HCT116 (cell line): ENCODE data around the gene BOD1. TPM values are rescaled to one million over a fixed set of nuclear protein-coding genes. Genes with fewer than 3 reads are reported as not detected.

Experiments used
- ATAC-seq: fragments of 200-7000 bp; cut with Tn5 transposase; 2 replicates; pipeline ENCODE4 v1.9.1; 2020; ENCODE audit warnings: mild to moderate bottlenecking, moderate library complexity
- BruUV-seq: library from RNA; stranded (reverse); fragments of 400-500 nt; replicated peaks from 2 replicates; lab custom pipeline; 2021; lab: Mats Ljungman, UMichigan
- CTCF ChIA-PET: fragments of 300-600 bp; sonication (Branson Sonifier 250); formaldehyde crosslinking; loops from one replicate; lab custom pipeline; 2021; ENCODE audit warnings: antibody characterized with exemption; lab: Charles Lee
- POLR2A ChIA-PET: fragments of 300-600, 350-600 bp; sonication (Branson Sonifier 250); formaldehyde crosslinking; loops from one replicate; lab custom pipeline; 2021; ENCODE audit warnings: antibody characterized with exemption; lab: Charles Lee
- RAD21 ChIA-PET, 2 experiments: fragments of 300-600 bp; sonication (Branson Sonifier 250); formaldehyde crosslinking; loops; one replicate each; lab custom pipeline; 2023; ENCODE audit warnings: low total read pairs in 2 of 2; ENCODE audit not compliant: uncharacterized antibody in 2 of 2, unreplicated experiment in 2 of 2, low non-redundant PET in 1 of 2; lab: Charles Lee
- DNase-seq: peaks from one replicate; pipeline ENCODE4 v3.0.0-alpha.2; 2010; ENCODE audit warnings: low read depth, low spot score
- H2AFZ ChIP-seq: fragments of 200-600 bp; shearing (Covaris generic), sonication (generic); 2 replicates; pipeline ENCODE4 v1.6.1; 2017; ENCODE audit warnings: low read depth, mixed run types, mixed read lengths, antibody characterized with exemption, low read length; ENCODE audit not compliant: poor library complexity, severe bottlenecking
- H3K27ac ChIP-seq: 2 replicates; pipeline ENCODE4 v1.5.1; 2012; ENCODE audit warnings: low read depth, low read length
- H3K27me3 ChIP-seq: fragments of 200-600 bp; sonication (generic); 2 replicates; pipeline ENCODE4 v1.6.1; 2016; ENCODE audit warnings: mixed run types, low read length, mixed read lengths; ENCODE audit not compliant: insufficient read depth
- H3K36me3 ChIP-seq, 2 experiments: fragments of 200-500 bp in 1 of 2; fragments of 200-600 bp in 1 of 2; sonication (Bioruptor generic) in 1 of 2; sonication (generic) in 1 of 2; 2 replicates each; pipeline versions ENCODE4 v1.5.1 to v1.6.1; 2014 to 2016; ENCODE audit warnings: low read length in 2 of 2, inconsistent platforms in 1 of 2, mixed read lengths in 1 of 2, mixed run types in 1 of 2; ENCODE audit not compliant: insufficient read depth in 2 of 2, control insufficient read depth in 1 of 2
- H3K4me1 ChIP-seq, 2 experiments: fragments of 200-600 bp in 1 of 2; sonication (generic) in 1 of 2; 2 replicates each; pipeline versions ENCODE4 v1.5.1 to v1.6.1; 2012 to 2017; ENCODE audit warnings: low read length in 2 of 2, inconsistent platforms in 1 of 2, mild to moderate bottlenecking in 1 of 2, mixed read lengths in 1 of 2, mixed run types in 1 of 2, moderate library complexity in 1 of 2; ENCODE audit not compliant: insufficient read depth in 2 of 2, control insufficient read depth in 1 of 2
- H3K4me2 ChIP-seq: fragments of 200-600 bp; sonication (generic); 2 replicates; pipeline ENCODE4 v1.6.1; 2017; ENCODE audit warnings: mixed run types, low read length, mixed read lengths
- H3K4me3 ChIP-seq, 2 experiments: fragments of 200-600 bp in 1 of 2; sonication (generic) in 1 of 2; replicated peaks in 1 of 2; 2 replicates each; pipeline ENCODE4 v1.5.1; 2011 to 2016; ENCODE audit warnings: low read length in 2 of 2, control low read depth in 1 of 2, low read depth in 1 of 2, mild to moderate bottlenecking in 1 of 2, mixed read lengths in 1 of 2, mixed run types in 1 of 2
- H3K79me2 ChIP-seq: fragments of 200-600 bp; sonication (generic); 2 replicates; pipeline ENCODE4 v1.6.1; 2017; ENCODE audit warnings: mild to moderate bottlenecking, mixed run types, low read length, moderate library complexity, mixed read lengths; ENCODE audit not compliant: insufficient read depth
- H3K9ac ChIP-seq: fragments of 200-600 bp; sonication (generic); 2 replicates; pipeline ENCODE4 v1.6.1; 2016; ENCODE audit warnings: low read length, mixed read lengths
- H3K9me2 ChIP-seq: fragments of 200-600 bp; sonication (generic), shearing (Covaris generic); 2 replicates; pipeline ENCODE4 v1.6.1; 2017; ENCODE audit warnings: mixed run types, mild to moderate bottlenecking, moderate library complexity; ENCODE audit not compliant: insufficient read depth
- H3K9me3 ChIP-seq, 2 experiments: fragments of 200-500 bp in 1 of 2; fragments of 200-600 bp in 1 of 2; sonication (Bioruptor generic) in 1 of 2; sonication (generic) in 1 of 2; 2 replicates each; pipeline ENCODE4 v1.6.1; 2014 to 2017; ENCODE audit warnings: low read length in 2 of 2, mixed read lengths in 2 of 2, inconsistent platforms in 1 of 2, low read depth in 1 of 2, mild to moderate bottlenecking in 1 of 2, mixed run types in 1 of 2, moderate library complexity in 1 of 2; ENCODE audit not compliant: control insufficient read depth in 1 of 2, insufficient read depth in 1 of 2
- H4K20me1 ChIP-seq: fragments of 200-600 bp; sonication (generic), shearing (Covaris generic); 2 replicates; pipeline ENCODE4 v1.6.1; 2017; ENCODE audit warnings: mixed run types, mild to moderate bottlenecking, moderate library complexity; ENCODE audit not compliant: insufficient read depth
- CBX3 ChIP-seq: IDR thresholded peaks from 2 replicates; pipeline ENCODE4 v1.6.1; 2012; ENCODE audit warnings: low read depth
- CEBPB ChIP-seq: IDR thresholded peaks from 2 replicates; pipeline ENCODE4 v1.6.1; 2012; ENCODE audit warnings: low read depth
- EGR1 ChIP-seq: IDR thresholded peaks from 2 replicates; pipeline ENCODE4 v1.6.1; 2012; ENCODE audit warnings: low read depth
- ELF1 ChIP-seq: IDR thresholded peaks from 2 replicates; pipeline ENCODE4 v1.6.1; 2012; ENCODE audit warnings: low read depth, borderline replicate concordance
- EZH2 ChIP-seq: fragments of 200-600 bp; sonication (generic); IDR thresholded peaks from 2 replicates; pipeline ENCODE4 v1.6.1; 2017; ENCODE audit warnings: antibody characterized with exemption, mixed run types
- EZH2phosphoT487 ChIP-seq: fragments of 200-600 bp; IDR thresholded peaks from 2 replicates; pipeline ENCODE4 v1.6.1; 2018; ENCODE audit warnings: antibody characterized with exemption, borderline replicate concordance
- FOSL1 ChIP-seq: IDR thresholded peaks from 2 replicates; pipeline ENCODE4 v1.6.1; 2012; ENCODE audit warnings: low read depth
- JUND ChIP-seq: IDR thresholded peaks from 2 replicates; pipeline ENCODE4 v1.6.1; 2012
- MAX ChIP-seq: IDR thresholded peaks from 2 replicates; pipeline ENCODE4 v1.6.1; 2012
- POLR2A ChIP-seq: IDR thresholded peaks from 2 replicates; pipeline ENCODE4 v1.7.0; 2011; ENCODE audit warnings: borderline replicate concordance; ENCODE audit not compliant: insufficient read depth, insufficient read length; ENCODE audit errors: extremely low read depth
- POLR2AphosphoS5 ChIP-seq: IDR thresholded peaks from 2 replicates; pipeline ENCODE4 v1.6.1; 2011; ENCODE audit warnings: mild to moderate bottlenecking, low read depth, low read length, moderate library complexity
- SIN3A ChIP-seq: IDR thresholded peaks from 2 replicates; pipeline ENCODE4 v1.6.1; 2012; ENCODE audit warnings: low read depth
- SP1 ChIP-seq: IDR thresholded peaks from 2 replicates; pipeline ENCODE4 v1.6.1; 2012; ENCODE audit warnings: low read depth
- SRF ChIP-seq: IDR thresholded peaks from 2 replicates; pipeline ENCODE4 v1.6.1; 2012; ENCODE audit warnings: low read depth
- TCF7L2 ChIP-seq: IDR thresholded peaks from 2 replicates; pipeline ENCODE4 v1.7.0; 2011; ENCODE audit warnings: borderline replicate concordance, inconsistent platforms; ENCODE audit not compliant: insufficient read depth, insufficient read length; ENCODE audit errors: extremely low read depth
- YY1 ChIP-seq: IDR thresholded peaks from 2 replicates; pipeline ENCODE4 v1.6.1; 2011; ENCODE audit warnings: low read length, low read depth, moderate library complexity, mild to moderate bottlenecking; ENCODE audit not compliant: insufficient replicate concordance; ENCODE audit errors: extremely low read depth
- ZBTB33 ChIP-seq: IDR thresholded peaks from 2 replicates; pipeline ENCODE4 v1.6.1; 2011; ENCODE audit warnings: mild to moderate bottlenecking, low read length, moderate library complexity; ENCODE audit not compliant: insufficient replicate concordance; ENCODE audit errors: extremely low read depth
- ZNF274 ChIP-seq: fragments of 200-500 bp; sonication (Bioruptor generic); IDR thresholded peaks from 2 replicates; pipeline ENCODE4 v1.6.1; 2014; ENCODE audit warnings: mild to moderate bottlenecking, low read depth, low read length, inconsistent platforms
- intact Hi-C: fragments of 100-400 bp; cut with micrococcal nuclease; formaldehyde crosslinking; loops from 2 replicates; pipeline ENCODE4 v1.10.0; 2022
- total RNA-seq: library from RNA; stranded (reverse); gene quantifications from one replicate; pipeline ENCODE4 v1.2.1, GENCODE V29; 2021; ENCODE audit not compliant: unreplicated experiment

Gene BOD1
- total RNA-seq, 1 experiment from 2014 or later: 60.2 TPM

- POLR2A ChIA-PET: no interaction called here
- Histone ChIP-seq H2AFZ (no peak overlapping the region), H3K36me3 (no peaks in the 10 kb centered on the region), H3K9me2 (no peaks in the 10 kb centered on the region), H3K9ac (no peak overlapping the region), H3K27me3 (no peaks in the 10 kb centered on the region), H3K9me3 (no peaks in the 10 kb centered on the region; a peak in 1 of 4 replicates), H4K20me1 (no peaks in the 10 kb centered on the region), H3K4me2 (no peak overlapping the region), H3K27ac (no peak overlapping the region), H3K79me2 (no peaks in the 10 kb centered on the region), H3K4me1 (no peaks in the 10 kb centered on the region), H3K4me3 (no peak overlapping the region)
- RAD21 ChIA-PET: no interaction called here
- BruUV-seq: no TSS peak
- TF ChIP-seq EZH2 (no peak), YY1 (no peak), EZH2phosphoT487 (no peak), CBX3 (no peak), POLR2A (no peak), SIN3A (no peak), FOSL1 (no peak), CEBPB (no peak), POLR2AphosphoS5 (no peak), TCF7L2 (no peak), JUND (no peak), ELF1 (no peak), SRF (no peak), EGR1 (no peak), ZBTB33 (no peak), SP1 (no peak), MAX (no peak), ZNF274 (no peak)
- intact Hi-C loops: no loop called here
- ATAC-seq: no peak
- DNase-seq: no peak
- CTCF ChIA-PET: interaction anchor here (0.6 kb wide), 1 partner anchor 23 kb away, joined by 5 read pairs; no protein-coding TSS in a partner anchor
Measured at GRCh38 chr5:173659423-173659822, 43.0 kb upstream of the BOD1 start.
